Osteoblast (primary cell): ENCODE results near the gene EFHD2. TPM values are rescaled to one million over a fixed set of nuclear protein-coding genes. Genes with fewer than 3 reads are reported as not detected.

Experiments used
- DNase-seq: peaks from one replicate; pipeline ENCODE4 v3.0.0; 2011; ENCODE audit warnings: low spot score, mixed read lengths; ENCODE audit not compliant: insufficient read length; ENCODE audit errors: missing footprints
- H2AFZ ChIP-seq: 2 replicates; pipeline ENCODE4 v1.6.0; 2011; ENCODE audit warnings: mild to moderate bottlenecking, low read length
- H3K27ac ChIP-seq: 2 replicates; pipeline ENCODE4 v1.5.1; 2011; ENCODE audit warnings: mild to moderate bottlenecking, low read depth, low read length, moderate library complexity
- H3K27me3 ChIP-seq: 2 replicates; pipeline ENCODE4 v1.6.0; 2012; ENCODE audit warnings: mild to moderate bottlenecking, control low read depth, inconsistent platforms, low read length, moderate library complexity; ENCODE audit not compliant: insufficient read depth
- H3K36me3 ChIP-seq: 2 replicates; pipeline ENCODE4 v1.5.1; 2011; ENCODE audit warnings: mild to moderate bottlenecking, low read length, control low read depth, moderate library complexity; ENCODE audit not compliant: insufficient read depth
- H3K4me1 ChIP-seq: 2 replicates; pipeline ENCODE4 v1.5.1; 2011; ENCODE audit warnings: mild to moderate bottlenecking, low read length, control low read depth, moderate library complexity; ENCODE audit not compliant: insufficient read depth
- H3K4me2 ChIP-seq: 2 replicates; pipeline ENCODE4 v1.6.0; 2011; ENCODE audit warnings: mild to moderate bottlenecking, low read length; ENCODE audit not compliant: insufficient read depth
- H3K4me3 ChIP-seq: fragments of 200-600 bp; sonication (generic); 3 replicates; pipeline ENCODE4 v1.5.1; 2012; ENCODE audit warnings: mild to moderate bottlenecking, low read length, inconsistent platforms; ENCODE audit not compliant: insufficient read depth
- H3K79me2 ChIP-seq: 2 replicates; pipeline ENCODE4 v1.6.0; 2012; ENCODE audit warnings: mild to moderate bottlenecking, low read length, control low read depth, inconsistent platforms; ENCODE audit not compliant: insufficient read depth
- H3K9me3 ChIP-seq: 2 replicates; pipeline ENCODE4 v1.5.1; 2011; ENCODE audit warnings: low read depth, low read length, control low read depth
- H4K20me1 ChIP-seq: 2 replicates; pipeline ENCODE4 v1.6.0; 2012; ENCODE audit warnings: mild to moderate bottlenecking, low read length, control low read depth; ENCODE audit not compliant: insufficient read depth
- total RNA-seq: library from RNA; depleted of rRNA; stranded (reverse); fragments of >200 nt; gene quantifications from 2 replicates; pipeline ENCODE4 v1.2.3, GENCODE V29; 2012
- TF ChIP-seq, protein P1 (sequence below): IDR thresholded peaks from 2 replicates; pipeline ENCODE4 v1.5.1; 2011; ENCODE audit warnings: mild to moderate bottlenecking, low read depth, low read length, moderate library complexity; ENCODE audit errors: extremely low read depth

EFHD2 gene
- total RNA-seq, 1 donor = 35.8 TPM

DNA sequence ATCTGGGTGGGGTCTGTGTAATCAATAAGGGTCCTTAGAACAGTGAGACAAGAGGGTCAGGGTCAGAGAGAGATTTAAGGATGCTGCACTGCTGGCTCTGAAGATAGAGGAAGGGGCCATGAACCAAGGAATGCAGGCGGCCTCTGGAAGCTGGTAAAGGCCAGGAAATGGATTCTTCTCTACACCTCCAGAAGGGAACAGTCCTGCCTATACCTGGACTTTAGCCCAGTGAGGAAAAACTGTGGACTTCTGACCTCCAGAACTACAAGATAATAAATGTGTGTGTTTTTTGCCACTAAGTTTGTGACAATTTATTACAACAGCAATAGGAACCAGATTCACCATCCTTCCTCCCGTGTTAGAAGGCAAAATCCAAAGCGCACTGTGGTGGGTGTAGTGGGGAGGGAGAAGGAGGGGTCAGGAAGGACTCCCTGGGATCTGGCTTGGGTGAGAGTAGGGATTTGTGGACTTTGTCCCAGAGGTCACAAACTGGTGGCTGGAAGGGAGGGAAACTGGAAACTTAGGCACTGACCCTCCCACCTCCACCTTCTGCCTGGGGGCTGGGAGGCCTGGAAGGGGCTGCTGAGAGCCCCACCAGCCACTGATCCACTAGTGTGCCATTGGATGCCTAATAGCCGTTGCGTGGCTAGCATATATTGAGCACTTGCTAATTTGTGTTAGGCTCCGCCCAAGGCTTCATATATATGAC is 41.5 kb downstream of the EFHD2 start:
- H3K9me3 ChIP-seq = peaks cover 3% of the 10 kb centered on the region
- H3K27me3 ChIP-seq = peaks cover 6% of the 10 kb centered on the region
- H2AFZ ChIP-seq = no peak overlapping the region
- H4K20me1 ChIP-seq = no peaks in the 10 kb centered on the region
- no peak overlapping the region for H3K27ac ChIP-seq
- no peak for DNase-seq
- H3K36me3 ChIP-seq = no peaks in the 10 kb centered on the region
- TF ChIP-seq, protein P1, sequence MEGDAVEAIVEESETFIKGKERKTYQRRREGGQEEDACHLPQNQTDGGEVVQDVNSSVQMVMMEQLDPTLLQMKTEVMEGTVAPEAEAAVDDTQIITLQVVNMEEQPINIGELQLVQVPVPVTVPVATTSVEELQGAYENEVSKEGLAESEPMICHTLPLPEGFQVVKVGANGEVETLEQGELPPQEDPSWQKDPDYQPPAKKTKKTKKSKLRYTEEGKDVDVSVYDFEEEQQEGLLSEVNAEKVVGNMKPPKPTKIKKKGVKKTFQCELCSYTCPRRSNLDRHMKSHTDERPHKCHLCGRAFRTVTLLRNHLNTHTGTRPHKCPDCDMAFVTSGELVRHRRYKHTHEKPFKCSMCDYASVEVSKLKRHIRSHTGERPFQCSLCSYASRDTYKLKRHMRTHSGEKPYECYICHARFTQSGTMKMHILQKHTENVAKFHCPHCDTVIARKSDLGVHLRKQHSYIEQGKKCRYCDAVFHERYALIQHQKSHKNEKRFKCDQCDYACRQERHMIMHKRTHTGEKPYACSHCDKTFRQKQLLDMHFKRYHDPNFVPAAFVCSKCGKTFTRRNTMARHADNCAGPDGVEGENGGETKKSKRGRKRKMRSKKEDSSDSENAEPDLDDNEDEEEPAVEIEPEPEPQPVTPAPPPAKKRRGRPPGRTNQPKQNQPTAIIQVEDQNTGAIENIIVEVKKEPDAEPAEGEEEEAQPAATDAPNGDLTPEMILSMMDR = no peak
- H3K4me1 ChIP-seq = peaks cover 12% of the 10 kb centered on the region
- H3K79me2 ChIP-seq = no peaks in the 10 kb centered on the region
- no peak overlapping the region for H3K4me2 ChIP-seq
- no peak overlapping the region for H3K4me3 ChIP-seq

DNA sequence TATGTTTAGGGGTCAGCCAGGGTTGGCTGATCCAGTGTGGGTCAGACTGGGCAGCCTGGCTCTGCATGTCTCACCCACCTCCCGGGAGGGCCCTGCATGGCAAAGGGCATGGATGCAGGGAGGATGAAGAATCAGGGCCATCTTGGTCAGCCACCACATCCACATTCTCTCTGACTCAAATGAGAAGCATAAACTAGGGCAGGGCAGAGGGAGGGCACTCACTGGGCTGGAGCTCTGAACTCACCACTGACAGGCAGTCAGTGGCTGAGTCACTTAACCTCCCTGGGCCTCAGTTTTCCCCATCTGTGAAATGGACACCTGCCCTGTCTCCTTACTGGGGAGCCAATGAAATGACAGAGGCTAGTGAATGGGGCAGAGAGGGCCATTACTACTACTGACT is 42.5 kb downstream of the EFHD2 start:
- Histone ChIP-seq H4K20me1 (no peaks in the 10 kb centered on the region), H3K9me3 (peaks cover 3% of the 10 kb centered on the region), H3K4me3 (no peak overlapping the region), H3K79me2 (no peaks in the 10 kb centered on the region), H2AFZ (no peak overlapping the region), H3K4me2 (no peak overlapping the region), H3K36me3 (no peaks in the 10 kb centered on the region), H3K4me1 (peaks cover 12% of the 10 kb centered on the region), H3K27ac (no peak overlapping the region), H3K27me3 (peaks cover 5% of the 10 kb centered on the region)
- no peak for DNase-seq
- TF ChIP-seq, protein P1 = no peak

DNA sequence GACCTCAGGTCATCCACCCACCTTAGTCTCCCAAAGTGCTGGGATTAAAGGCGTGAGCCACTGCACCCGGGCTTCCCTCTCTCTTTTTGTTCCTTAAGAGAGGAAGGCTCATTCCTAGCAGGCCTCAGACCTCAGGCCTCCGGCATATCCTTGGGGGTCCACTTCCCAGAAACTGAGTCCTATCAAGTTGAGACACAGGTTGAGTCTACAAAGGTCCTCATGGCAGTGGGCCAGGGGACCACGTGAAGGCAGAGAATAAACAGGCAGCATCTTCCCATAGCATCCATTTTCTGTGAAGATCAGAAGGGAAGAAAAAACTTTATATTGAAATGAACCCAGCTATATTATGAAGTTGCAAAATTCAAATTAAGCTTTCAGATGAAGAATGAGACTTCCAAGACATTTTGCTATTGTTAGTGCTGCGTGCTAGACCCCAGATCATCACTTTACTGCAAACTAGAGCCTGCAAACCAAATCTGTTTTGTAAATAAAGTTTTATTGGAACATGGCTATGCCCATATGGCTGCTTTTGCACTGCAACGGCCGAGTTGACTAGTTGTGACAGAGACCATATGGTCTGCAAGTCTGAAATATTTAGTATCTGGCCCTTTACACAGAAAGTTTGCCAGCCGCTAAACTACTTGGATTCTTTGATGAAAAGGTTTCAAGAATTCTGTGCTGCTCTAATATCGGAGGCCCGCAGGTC is 43.3 kb downstream of the EFHD2 start:
- Histone ChIP-seq H3K9me3 (peaks cover 3% of the 10 kb centered on the region), H3K4me1 (peaks cover 12% of the 10 kb centered on the region), H3K79me2 (no peaks in the 10 kb centered on the region), H3K27me3 (no peaks in the 10 kb centered on the region), H3K4me2 (no peak overlapping the region), H3K27ac (no peak overlapping the region), H3K36me3 (no peaks in the 10 kb centered on the region), H3K4me3 (no peak overlapping the region), H2AFZ (no peak overlapping the region), H4K20me1 (no peaks in the 10 kb centered on the region)
- TF ChIP-seq, protein P1 = no peak
- no peak for DNase-seq

DNA sequence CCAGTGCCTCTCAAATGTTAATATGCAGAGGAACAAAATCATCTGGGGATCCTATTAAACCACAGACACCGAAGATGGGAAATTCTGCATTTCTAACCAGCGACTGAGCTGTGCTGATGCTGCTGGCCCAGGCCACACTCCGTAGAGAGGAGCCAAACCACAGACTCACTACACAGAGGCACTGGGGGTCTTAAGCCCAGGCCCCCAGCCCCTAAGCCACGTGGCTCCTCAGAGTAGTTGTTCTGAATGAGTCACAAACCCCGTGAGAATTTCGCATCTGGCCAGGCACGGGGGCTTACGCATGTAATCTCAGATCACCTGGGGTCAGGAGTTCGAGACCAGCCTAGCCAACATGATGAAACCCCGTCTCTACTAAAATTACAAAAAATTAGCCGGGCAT is 44.0 kb downstream of the EFHD2 start:
- Histone ChIP-seq H3K36me3 (no peaks in the 10 kb centered on the region), H4K20me1 (no peaks in the 10 kb centered on the region), H3K27me3 (no peaks in the 10 kb centered on the region), H3K79me2 (no peaks in the 10 kb centered on the region), H3K9me3 (peaks cover 3% of the 10 kb centered on the region), H3K27ac (no peak overlapping the region), H3K4me2 (peak overlapping the region; percentile 17), H2AFZ (no peak overlapping the region), H3K4me1 (peaks cover 12% of the 10 kb centered on the region), H3K4me3 (no peak overlapping the region)
- TF ChIP-seq, protein P1 = no peak
- DNase-seq = no peak
